Nucleus accumbens (tissue), 56 donors: ENCODE measurements around the gene HTT-AS.
"Not testable (repeated sequence)": the region's sequence is repeated elsewhere in the genome, so short reads cannot be mapped to it uniquely, and the experiment has no call there.

Experiments
- DNase-seq, 56 donors: peaks; one replicate each; lab custom pipeline; 2025; lab: John Stamatoyannopoulos, UW

HTT-AS gene

GRCh38 chr4:3074078-3074845 is at the start of gene HTT-AS, which contains the start of gene HTT:
HTT-AS (minus strand) TSS chr4:3074538.
HTT (plus strand) TSS chr4:3074681; CDS start chr4:3074826, 145 bp downstream.
- DNase-seq: peak; percentile 86 to 100 (median 98)

- no peak for DNase-seq
These were observed 48.9 kb upstream of the HTT-AS start for GRCh38 chr4:3123181-3123671.

- no peak for DNase-seq
These were observed 47.8 kb upstream of the HTT-AS start for GRCh38 chr4:3122081-3122563.

- DNase-seq: no peak
These were observed 47.3 kb upstream of the HTT-AS start for GRCh38 chr4:3121596-3121995.

- no peak for DNase-seq
These were observed 46.8 kb upstream of the HTT-AS start for GRCh38 chr4:3121110-3121509.

- DNase-seq: no peak
These were observed 45.1 kb upstream of the HTT-AS start for GRCh38 chr4:3119464-3119863.

GRCh38 chr4:3118312-3118711 is 44.0 kb upstream of the HTT-AS start:
- no peak for DNase-seq

- DNase-seq: no peak
These were observed 42.6 kb upstream of the HTT-AS start for GRCh38 chr4:3116955-3117354.

- DNase-seq: peak in 18 of 56 donors; percentile 6 to 55 (median 22)
These were observed 41.4 kb upstream of the HTT-AS start for GRCh38 chr4:3115637-3116270.

GRCh38 chr4:3114377-3114776 is 40.0 kb upstream of the HTT-AS start:
- DNase-seq: no peak

- DNase-seq: no peak
These were observed 38.5 kb upstream of the HTT-AS start for GRCh38 chr4:3112609-3113469.

- DNase-seq: no peak
These were observed 37.9 kb upstream of the HTT-AS start for GRCh38 chr4:3112201-3112600.

GRCh38 chr4:3111461-3111860 is 37.1 kb upstream of the HTT-AS start:
- no peak for DNase-seq

- no peak for DNase-seq
These were observed 33.9 kb upstream of the HTT-AS start for GRCh38 chr4:3108211-3108610.

GRCh38 chr4:3107691-3108121 is 33.4 kb upstream of the HTT-AS start:
- no peak for DNase-seq

- no peak for DNase-seq
These were observed 32.9 kb upstream of the HTT-AS start for GRCh38 chr4:3107271-3107670.

- peak in 54 of 56 donors; percentile 25 to 92 (median 75) for DNase-seq
These were observed 32.2 kb upstream of the HTT-AS start for GRCh38 chr4:3106339-3107186.

GRCh38 chr4:3098346-3098745 is 24.0 kb upstream of the HTT-AS start:
- peak in 1 of 56 donors; percentile 8 for DNase-seq

- no peak for DNase-seq
These were observed 21.9 kb upstream of the HTT-AS start for GRCh38 chr4:3096202-3096601.

GRCh38 chr4:3094701-3095100 is 20.4 kb upstream of the HTT-AS start:
- not testable (repeated sequence) for DNase-seq
